Breast epithelium (tissue), 4 donors: ENCODE data around the gene FABP1. TPM values are rescaled to one million over a fixed set of nuclear protein-coding genes. Genes with fewer than 3 reads are reported as not detected.

Experiments used
- DNase-seq, 2 donors: peaks; one replicate each; pipeline ENCODE4 v3.0.0-alpha.2; 2019; ENCODE audit warnings: low spot score in 2 of 2
- H3K27ac ChIP-seq, 2 donors: fragments of 200-600 bp; sonication (generic) in 1 of 2; one replicate each; pipeline ENCODE4 v1.5.1; 2016 to 2019; ENCODE audit warnings: mild to moderate bottlenecking in 1 of 2
- H3K27me3 ChIP-seq, 2 donors: fragments of 200-600 bp; sonication (generic) in 1 of 2; one replicate each; pipeline versions ENCODE4 v1.5.1 to v1.6.0; 2017 to 2019; ENCODE audit warnings: control low read depth in 1 of 2, mild to moderate bottlenecking in 1 of 2
- H3K36me3 ChIP-seq: fragments of 200-600 bp; one replicate; pipeline ENCODE4 v1.5.1; 2019
- H3K4me1 ChIP-seq, 2 donors: fragments of 200-600 bp; sonication (generic); one replicate each; pipeline ENCODE4 v1.5.1; 2016 to 2019; ENCODE audit warnings: control low read depth in 1 of 2
- H3K4me3 ChIP-seq, 3 donors: fragments of 200-600 bp; sonication (generic); 1 replicate in 2 of 3; 2 replicates in 1 of 3; pipeline ENCODE4 v1.5.1; 2016 to 2019; ENCODE audit warnings: mild to moderate bottlenecking in 3 of 3, moderate library complexity in 2 of 3
- H3K9me3 ChIP-seq, 2 donors: fragments of 200-600 bp; sonication (generic) in 1 of 2; one replicate each; pipeline ENCODE4 v1.5.1; 2016 to 2019; ENCODE audit warnings: control low read depth in 1 of 2
- CTCF ChIP-seq, 3 donors: fragments of 450-650 bp; IDR thresholded peaks; one replicate each; pipeline ENCODE4 v1.5.1; 2016 to 2017; ENCODE audit warnings: antibody characterized with exemption in 3 of 3, mild to moderate bottlenecking in 3 of 3, moderate library complexity in 3 of 3
- POLR2A ChIP-seq: fragments of 450-650 bp; IDR thresholded peaks from one replicate; pipeline ENCODE4 v1.6.1; 2016; ENCODE audit warnings: antibody characterized with exemption, mild to moderate bottlenecking, moderate library complexity
- POLR2AphosphoS5 ChIP-seq, 3 donors: sonication (generic); formaldehyde crosslinking; IDR thresholded peaks; one replicate each; pipeline ENCODE4 v1.6.1; 2017; ENCODE audit warnings: antibody characterized with exemption in 3 of 3
- intact Hi-C: fragments of 100-400 bp; cut with DNase I; formaldehyde crosslinking; loops from one replicate; pipeline ENCODE4 v1.15.1; 2023; ENCODE audit warnings: low total_unique reads
- total RNA-seq, 3 donors: library from RNA; depleted of rRNA; stranded (reverse); fragments of >200 nt; gene quantifications; one replicate each; pipeline ENCODE4 v1.1.0, GENCODE V29; 2016

Gene FABP1
- total RNA-seq, 3 donors from 2014 or later = 20.0 TPM; not detected in 2

- H3K27me3 ChIP-seq = no peaks in the 10 kb centered on the region
- no peak for DNase-seq
- intact Hi-C loops = no loop called here
- no peaks in the 10 kb centered on the region for H3K36me3 ChIP-seq
- TF ChIP-seq POLR2AphosphoS5 (IDR thresholded peaks at IDR 0.05) = peak in 1 of 3 donors; percentile 4
- no peak for TF ChIP-seq CTCF (IDR thresholded peaks at IDR 0.05)
- peak overlapping the region; percentile 94 to 97 for H3K27ac ChIP-seq
- H3K4me1 ChIP-seq = no peaks in the 10 kb centered on the region
- H3K9me3 ChIP-seq = peaks cover 0 to 6% of the 10 kb centered on the region in 2 donors
- H3K4me3 ChIP-seq = peak overlapping the region; percentile 65 to 95 (median 73)
Observed at GRCh38 chr2:88170472-88170892, 42.6 kb upstream of the FABP1 start.

GRCh38 chr2:88168386-88168785 is 40.5 kb upstream of the FABP1 start:
- intact Hi-C loops = no loop called here
- Histone ChIP-seq H3K4me1 (no peaks in the 10 kb centered on the region), H3K27ac (no peak overlapping the region)

GRCh38 chr2:88167740-88168139 is 39.9 kb upstream of the FABP1 start:
- no peak for DNase-seq
- Histone ChIP-seq H3K4me1 (no peaks in the 10 kb centered on the region), H3K27me3 (no peaks in the 10 kb centered on the region), H3K27ac (no peak overlapping the region), H3K36me3 (no peaks in the 10 kb centered on the region), H3K9me3 (peaks cover 0 to 6% of the 10 kb centered on the region in 2 donors), H3K4me3 (no peak overlapping the region)
- intact Hi-C loops = no loop called here
- TF ChIP-seq CTCF (IDR thresholded peaks at IDR 0.05) = no peak
- TF ChIP-seq POLR2A = no peak
- TF ChIP-seq POLR2AphosphoS5 (IDR thresholded peaks at IDR 0.05) = no peak

More at GRCh38 chr2:88168386-88168785, 40.5 kb upstream of the FABP1 start:
- DNase-seq = no peak
- H3K9me3 ChIP-seq = peaks cover 0 to 6% of the 10 kb centered on the region in 2 donors
- TF ChIP-seq POLR2A (no peak), CTCF (IDR thresholded peaks at IDR 0.05) (no peak), POLR2AphosphoS5 (IDR thresholded peaks at IDR 0.05) (no peak)
- H3K4me3 ChIP-seq = no peak overlapping the region
- H3K36me3 ChIP-seq = no peaks in the 10 kb centered on the region
- no peaks in the 10 kb centered on the region for H3K27me3 ChIP-seq

- Histone ChIP-seq H3K27me3 (no peaks in the 10 kb centered on the region), H3K36me3 (no peaks in the 10 kb centered on the region), H3K9me3 (peaks cover 0 to 6% of the 10 kb centered on the region in 2 donors), H3K4me3 (no peak overlapping the region), H3K4me1 (no peaks in the 10 kb centered on the region), H3K27ac (no peak overlapping the region)
- DNase-seq = no peak
- intact Hi-C loops = no loop called here
- TF ChIP-seq CTCF (IDR thresholded peaks at IDR 0.05) (no peak), POLR2A (no peak), POLR2AphosphoS5 (IDR thresholded peaks at IDR 0.05) (no peak)
Observed at GRCh38 chr2:88165332-88166003, 37.6 kb upstream of the FABP1 start.

- intact Hi-C loops = loop anchor here (2.0 kb wide), 1 partner anchor 103 kb away; no protein-coding TSS in a partner anchor
Observed at GRCh38 chr2:88161446-88162244, 33.8 kb upstream of the FABP1 start.

More at GRCh38 chr2:88161446-88162244, 33.8 kb upstream of the FABP1 start:
- Histone ChIP-seq H3K4me1 (no peaks in the 10 kb centered on the region), H3K36me3 (no peaks in the 10 kb centered on the region), H3K27ac (no peak overlapping the region), H3K27me3 (no peaks in the 10 kb centered on the region), H3K9me3 (no peaks in the 10 kb centered on the region), H3K4me3 (no peak overlapping the region)
- DNase-seq = no peak
- no peak for TF ChIP-seq POLR2AphosphoS5 (IDR thresholded peaks at IDR 0.05)
- no peak for TF ChIP-seq CTCF (IDR thresholded peaks at IDR 0.05)
- TF ChIP-seq POLR2A = no peak
